ENCODE measurements around the gene C2orf49.

- no peak for TF ChIP-seq CTCF (IDR thresholded peaks at IDR 0.05)
- TF ChIP-seq POLR2A (IDR thresholded peaks at IDR 0.05), result no peak
Measured at GRCh38 chr2:105324101-105324500, 13.2 kb upstream of the C2orf49 start.
